HG03039 (cell line): ENCODE measurements around the gene INIP.

Experiments used
- ATAC-seq: cut with Tn5 transposase; IDR thresholded peaks from one replicate; pipeline ENCODE4 v1.9.1; 2021; ENCODE audit warnings: mild to moderate bottlenecking, moderate library complexity; ENCODE audit not compliant: unreplicated experiment

INIP gene

DNA sequence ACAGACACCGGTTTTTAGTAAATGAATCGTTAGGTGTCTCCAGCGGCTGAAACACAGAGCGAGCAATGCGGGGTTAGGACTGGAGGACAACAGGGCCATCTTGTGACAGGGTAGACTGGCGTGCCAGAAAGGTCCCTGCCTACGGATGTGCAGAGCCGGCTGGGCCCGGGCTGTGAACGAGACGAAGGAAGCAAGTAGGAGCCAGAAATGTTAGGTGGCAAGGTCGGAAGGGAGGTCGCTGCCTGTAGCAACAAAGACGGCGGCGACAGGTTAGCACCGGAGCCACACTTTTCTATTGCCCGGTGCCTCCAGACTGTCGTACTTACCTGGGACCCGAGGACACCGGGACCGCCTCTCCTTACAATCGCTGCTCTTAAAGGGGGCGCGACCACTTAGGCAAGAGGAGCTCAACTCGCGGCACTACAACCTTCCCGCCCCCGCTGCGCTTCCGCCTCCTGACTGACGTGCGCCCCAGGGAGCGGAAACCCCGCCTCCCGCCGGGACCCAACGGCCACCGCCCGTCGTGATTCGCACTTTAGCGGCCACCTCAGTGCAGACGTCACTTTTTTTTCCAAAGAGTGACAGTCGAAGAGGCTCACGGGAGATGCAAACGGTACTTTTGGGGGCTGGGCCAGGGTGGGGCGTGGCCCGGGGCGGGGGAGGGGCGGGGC is at the start of gene INIP:
INIP (minus strand) TSS at position 457 of the 671 bp plus-strand sequence. CDS start 1,632 bp downstream, outside the sequence.
- ATAC-seq: peak; percentile 94

DNA sequence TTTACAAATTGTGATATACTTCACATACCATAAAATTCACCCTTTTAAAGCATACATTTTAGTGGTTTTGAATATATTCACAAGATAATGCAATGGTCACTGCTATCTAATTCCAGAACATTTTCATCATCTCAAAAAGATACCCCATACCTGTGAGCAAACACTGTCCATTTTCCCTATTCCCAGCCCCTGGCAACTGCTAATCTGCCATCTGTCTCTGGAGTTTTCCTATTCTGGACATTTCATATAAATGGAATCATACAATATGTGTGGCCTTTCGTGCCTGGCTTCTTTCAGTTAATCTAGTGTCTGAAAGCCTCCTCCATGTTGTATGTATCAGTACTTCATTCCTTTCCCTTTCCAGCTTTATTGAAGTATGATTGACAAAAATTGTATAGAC is 47.4 kb upstream of the INIP start:
- no peak for ATAC-seq

DNA sequence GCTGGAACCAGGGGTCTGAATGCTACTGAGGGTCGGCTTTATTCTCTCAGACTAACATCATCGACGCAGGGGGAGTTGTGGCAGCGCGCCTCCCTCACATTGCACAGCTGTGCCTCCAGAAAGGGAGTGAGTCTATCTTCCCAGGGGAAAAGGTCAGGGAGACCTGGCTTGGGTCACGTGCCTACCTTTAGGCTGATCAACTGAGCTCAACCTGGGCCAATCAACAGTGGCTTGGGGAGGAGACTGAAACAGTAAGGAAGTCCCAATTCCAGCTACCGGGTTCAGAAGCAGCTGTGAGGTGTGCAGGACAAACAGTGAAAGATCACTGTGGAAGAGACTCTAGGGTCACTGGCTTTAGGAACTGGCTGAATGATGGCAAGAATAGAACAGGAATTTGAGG is 46.9 kb upstream of the INIP start:
- no peak for ATAC-seq

- no peak for ATAC-seq
Observed at GRCh38 chr9:112764344-112764743, 46.4 kb upstream of the INIP start.

DNA sequence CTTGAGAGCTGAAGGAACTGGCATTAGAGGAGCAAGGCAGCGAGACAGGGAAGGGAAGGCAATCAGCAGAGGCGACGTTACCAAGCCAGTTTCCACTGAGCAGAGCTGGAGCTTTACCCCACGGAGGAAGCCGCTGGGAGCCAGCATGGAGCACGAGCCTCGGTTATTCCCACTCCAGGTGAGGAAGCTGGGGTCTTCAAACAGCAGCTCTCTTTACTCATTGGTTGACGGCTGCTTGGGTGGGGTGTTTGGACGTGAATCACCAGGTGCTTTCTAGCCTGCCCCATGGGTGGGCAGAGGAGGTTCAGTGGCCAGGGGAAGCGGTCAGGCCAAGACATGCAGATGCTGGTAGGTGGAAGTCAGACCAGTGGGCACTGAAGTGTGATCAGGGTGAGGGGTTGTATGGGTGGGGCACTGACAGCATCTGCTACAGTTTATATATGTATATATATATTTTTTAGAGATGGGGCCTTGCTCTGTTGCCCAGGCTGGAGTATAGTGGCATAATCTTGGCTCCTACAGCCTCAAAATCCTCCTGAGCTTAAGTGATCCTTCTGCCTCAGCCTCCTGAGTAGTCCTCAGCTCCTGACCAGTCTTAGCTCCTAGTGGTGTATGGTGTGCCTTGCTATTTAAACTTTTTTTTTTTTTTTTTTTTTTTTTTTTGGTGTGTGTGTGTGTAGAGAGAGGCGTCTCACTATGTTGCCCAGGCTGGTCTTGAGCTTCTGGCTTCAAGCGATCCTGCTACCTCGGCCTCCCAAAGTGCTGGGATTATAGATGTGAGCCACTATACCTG is 45.0 kb upstream of the INIP start:
- ATAC-seq: no peak

DNA sequence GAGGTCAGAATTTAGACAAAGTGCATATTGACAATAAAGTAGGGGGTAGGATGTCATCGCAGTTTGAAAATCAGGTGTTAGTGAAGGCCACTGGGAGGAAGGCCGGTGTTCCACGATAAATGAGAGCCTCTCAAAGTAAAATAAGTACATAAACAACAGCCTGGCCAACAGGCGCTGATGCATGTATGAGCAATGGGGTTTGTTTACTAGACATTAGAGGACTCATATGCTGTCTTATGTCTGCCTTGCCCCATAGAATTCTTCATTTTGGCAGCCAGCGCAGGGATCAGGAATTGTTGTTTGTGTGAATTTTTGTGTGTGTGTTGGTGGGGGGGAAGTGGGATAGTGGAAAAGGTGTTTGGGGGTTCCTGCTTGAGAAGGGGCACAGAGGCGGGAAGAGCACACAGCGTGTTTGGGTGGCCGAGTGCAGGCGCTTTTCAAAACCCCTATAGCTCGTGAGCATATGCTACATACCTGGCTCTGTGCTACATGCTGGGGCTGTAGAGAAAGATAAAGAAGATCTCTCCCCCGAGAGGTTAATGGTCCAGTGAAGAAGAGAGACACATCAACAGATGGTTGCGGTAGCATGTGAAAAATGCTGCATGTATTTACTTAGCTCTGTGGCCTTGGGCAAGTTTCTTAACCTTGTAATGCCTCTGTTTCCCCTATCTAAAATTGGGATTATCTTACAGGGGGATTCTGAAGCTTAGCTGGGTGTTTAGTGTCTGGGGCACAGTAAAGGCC is 44.2 kb upstream of the INIP start:
- ATAC-seq: no peak

DNA sequence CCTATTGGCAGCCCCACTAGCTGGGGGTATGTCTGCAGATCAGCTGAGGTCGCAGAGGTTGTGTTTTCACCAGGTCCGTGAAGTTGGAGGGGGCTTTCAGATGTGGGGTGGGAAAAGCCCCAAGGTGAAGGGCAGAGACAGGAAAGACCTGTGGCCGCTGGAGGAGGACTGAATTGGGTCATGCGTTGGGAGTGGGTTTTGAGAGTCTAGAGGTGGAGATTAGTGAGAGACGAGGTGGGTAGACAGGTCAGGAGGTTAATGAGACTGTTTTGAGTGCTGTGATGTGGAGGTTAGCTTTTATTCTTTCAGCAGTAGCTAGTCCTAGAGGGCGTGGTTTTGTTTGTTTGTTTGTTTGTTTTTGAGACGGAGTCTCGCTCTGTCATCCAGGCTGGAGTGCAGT is 42.9 kb upstream of the INIP start:
- ATAC-seq: no peak

DNA sequence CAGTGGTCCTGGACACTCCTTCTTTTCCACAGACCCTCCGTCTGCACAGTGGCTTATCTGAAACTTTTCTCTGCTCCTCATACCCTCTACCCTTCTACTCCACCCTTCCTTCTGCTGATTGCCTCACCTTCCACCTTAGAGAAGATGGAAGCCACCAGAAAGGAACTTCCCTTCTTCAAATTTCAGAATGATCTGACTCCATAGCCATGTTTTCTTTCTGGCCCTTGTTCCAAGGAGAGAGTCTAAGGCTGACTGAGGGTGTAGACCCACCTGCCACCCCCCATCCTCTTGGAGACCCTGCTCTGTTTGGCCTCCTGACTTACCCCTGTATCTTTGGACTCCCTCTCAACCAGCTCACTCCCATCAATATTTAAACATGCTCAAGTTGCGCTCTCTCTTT is 40.0 kb upstream of the INIP start:
- ATAC-seq: no peak

DNA sequence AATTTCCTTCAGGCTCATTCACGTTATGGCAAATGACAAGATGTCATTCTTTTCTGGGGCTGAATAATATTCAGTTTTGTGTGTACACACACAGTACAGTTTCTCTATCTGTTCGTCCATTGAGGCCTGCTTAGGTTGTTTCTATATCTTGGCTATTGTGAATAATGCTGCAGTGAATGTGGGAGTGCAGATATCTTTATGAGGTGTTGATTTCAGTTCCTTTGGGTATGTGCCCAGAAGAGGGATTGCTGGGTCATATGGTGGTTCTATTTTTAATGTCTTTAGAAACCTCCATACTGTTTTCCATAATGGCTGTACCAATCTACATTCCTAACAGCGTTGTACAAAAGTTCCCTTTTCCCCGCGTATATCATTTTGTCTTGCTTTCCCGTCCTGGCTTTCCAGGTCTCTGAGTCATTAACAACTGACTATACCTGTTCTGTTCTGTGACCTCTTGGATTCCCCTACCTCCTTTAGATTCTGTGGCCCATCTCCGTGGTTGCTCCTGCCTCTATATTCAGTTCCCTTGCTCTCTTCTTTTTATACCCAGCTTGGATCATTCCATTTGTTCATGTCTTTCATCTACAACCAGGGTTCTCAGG is 39.5 kb upstream of the INIP start:
- no peak for ATAC-seq

DNA sequence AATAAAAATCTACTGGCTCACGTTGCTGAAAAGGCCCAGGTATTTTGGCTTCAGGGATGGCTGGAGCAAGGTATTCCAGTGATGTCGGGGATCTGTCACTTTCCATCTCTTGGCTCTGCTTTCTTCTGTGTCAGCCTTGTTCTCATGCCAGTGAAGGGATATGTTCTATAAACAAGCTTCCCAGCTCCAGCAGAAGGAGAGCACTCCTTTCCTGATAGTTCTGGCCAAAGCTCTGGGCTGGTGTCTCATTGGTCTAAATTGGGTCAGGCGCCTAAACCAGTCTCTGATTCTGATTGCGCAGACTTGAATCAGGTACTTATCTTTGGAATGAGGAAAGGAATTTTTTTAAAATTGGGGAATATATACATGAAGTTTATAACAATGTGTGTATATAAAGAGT is 37.8 kb upstream of the INIP start:
- no peak for ATAC-seq

GRCh38 chr9:112755016-112755427 is 37.1 kb upstream of the INIP start:
- no peak for ATAC-seq

GRCh38 chr9:112754578-112754977 is 36.7 kb upstream of the INIP start:
- no peak for ATAC-seq

DNA sequence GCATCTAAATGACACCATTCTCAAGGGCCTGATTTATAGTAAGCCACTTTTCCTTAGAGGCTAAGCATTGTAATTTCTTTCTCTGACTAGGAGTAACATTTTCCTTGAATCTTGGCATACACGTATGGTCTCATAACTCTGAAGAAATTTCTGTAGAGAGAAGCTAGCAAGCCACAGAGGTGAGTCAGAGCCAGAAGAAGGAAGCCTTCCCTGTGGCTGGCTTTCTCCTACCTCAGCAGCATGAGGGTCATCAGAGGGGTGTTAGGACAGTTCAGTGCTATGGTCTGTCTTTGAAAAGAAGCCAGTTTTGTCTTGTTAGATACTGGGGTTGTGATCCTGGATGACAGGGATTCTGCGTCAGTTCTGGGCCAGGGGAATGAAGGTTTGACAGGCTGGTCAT is 35.8 kb upstream of the INIP start:
- ATAC-seq: no peak

GRCh38 chr9:112752334-112753125 is 34.6 kb upstream of the INIP start:
- no peak for ATAC-seq

GRCh38 chr9:112751056-112751795 is 33.3 kb upstream of the INIP start:
- ATAC-seq: peak; percentile 30

- no peak for ATAC-seq
Observed at GRCh38 chr9:112750764-112751055, 32.8 kb upstream of the INIP start.

GRCh38 chr9:112750016-112750763 is 32.3 kb upstream of the INIP start, which contains the start of gene SNX30:
Gene SNX30 (plus strand): TSS chr9:112750760. CDS start chr9:112751002, 242 bp downstream.
- ATAC-seq: peak; percentile 70

DNA sequence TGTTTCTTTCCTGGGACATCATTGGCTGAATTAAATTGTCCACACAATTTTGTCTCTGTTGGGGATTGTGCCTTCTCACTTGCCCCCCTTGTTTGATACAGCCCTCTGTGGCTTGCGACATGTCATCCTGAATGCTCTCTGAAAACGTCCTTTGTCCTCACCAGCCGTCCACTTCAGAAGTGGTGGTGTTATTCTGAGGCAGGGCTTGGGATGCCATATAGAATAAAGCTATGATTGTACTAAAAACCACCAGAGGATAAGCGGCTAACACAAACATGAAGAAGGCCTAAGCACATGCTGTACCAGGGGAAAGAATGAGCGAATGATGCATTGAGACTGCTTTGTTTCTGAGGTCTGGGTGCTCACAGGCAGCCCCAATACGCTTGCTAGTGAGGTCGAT is 29.2 kb upstream of the INIP start:
- ATAC-seq: no peak

DNA sequence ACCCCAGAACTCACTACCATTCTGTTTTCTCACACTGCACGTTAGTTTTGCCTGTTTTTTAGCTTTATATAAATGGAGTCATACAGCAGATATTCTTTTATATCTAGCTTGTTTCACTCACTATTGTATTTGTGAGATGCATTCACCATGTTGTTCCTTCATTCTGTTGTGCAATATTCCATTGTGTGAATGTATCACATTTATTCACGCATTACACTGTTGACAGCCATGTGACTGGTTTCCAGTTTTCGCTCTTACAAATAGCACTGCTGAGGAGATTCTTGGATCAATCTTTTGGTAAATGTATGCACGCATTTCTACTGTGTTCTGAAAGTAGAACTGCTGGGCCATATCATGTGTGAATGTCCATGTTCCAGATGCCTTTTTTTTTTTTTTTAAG is 26.3 kb upstream of the INIP start:
- ATAC-seq: no peak
